Measurements from ENCODE around the gene HSPB1.

HSPB1 gene

GRCh38 chr7:76329479-76329878, 27.0 kb downstream of the HSPB1 start:
- peaks cover 54% of the 10 kb centered on the region for H3K4me1 ChIP-seq (ENCODE audit: low read depth, poor library complexity, severe bottlenecking)
- H3K4me2 ChIP-seq, result no peak overlapping the region
- H3K36me3 ChIP-seq (ENCODE audit: insufficient read depth), result peaks cover 32% of the 10 kb centered on the region
- H3K9ac ChIP-seq, result no peak overlapping the region
- no peak overlapping the region for H3K4me3 ChIP-seq (IDR thresholded peaks at IDR 0.05; ENCODE audit: insufficient read depth, low read depth, low read length)
- H3K79me2 ChIP-seq (ENCODE audit: insufficient read depth, low read depth), result peaks cover 85% of the 10 kb centered on the region
- no peak overlapping the region for H2AFZ ChIP-seq (ENCODE audit: low read depth)
- no peak for TF ChIP-seq CTCF (conservative IDR thresholded peaks at IDR 0.05; ENCODE audit: low read depth, low read length)
- H4K20me1 ChIP-seq (ENCODE audit: insufficient read depth), result peaks cover 69% of the 10 kb centered on the region
- no peaks in the 10 kb centered on the region for H3K27me3 ChIP-seq (ENCODE audit: insufficient read depth, low read depth)
- H3K27ac ChIP-seq, result no peak overlapping the region

DNA sequence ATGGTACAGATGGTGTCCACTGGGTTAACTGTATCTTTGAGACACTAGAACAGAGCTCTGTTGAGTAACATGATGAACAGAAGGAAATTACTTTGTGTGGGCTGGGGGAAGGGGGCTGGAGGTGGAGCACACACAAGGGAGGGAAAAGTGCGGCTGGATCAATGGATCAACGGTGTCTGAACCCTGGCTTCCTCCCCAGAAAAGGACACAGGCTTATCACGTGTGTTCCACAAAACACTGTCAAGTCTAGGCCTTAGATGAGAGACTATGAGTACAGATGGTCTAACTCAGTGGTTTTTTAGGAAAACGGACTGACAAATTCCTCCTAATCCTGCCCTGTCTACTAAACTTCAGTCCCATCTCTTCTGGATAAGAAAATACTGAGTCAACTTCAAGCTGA, 27.8 kb downstream of the HSPB1 start:
- TF ChIP-seq CTCF (conservative IDR thresholded peaks at IDR 0.05; ENCODE audit: low read depth, low read length), result no peak
- H4K20me1 ChIP-seq (ENCODE audit: insufficient read depth), result peaks cover 72% of the 10 kb centered on the region

GRCh38 chr7:76330673-76331072, 28.2 kb downstream of the HSPB1 start:
- H3K4me3 ChIP-seq (IDR thresholded peaks at IDR 0.05; ENCODE audit: insufficient read depth, low read depth, low read length), result no peak overlapping the region

More for the DNA sequence above, 27.8 kb downstream of the HSPB1 start:
- peaks cover 32% of the 10 kb centered on the region for H3K36me3 ChIP-seq (ENCODE audit: insufficient read depth)
- peaks cover 88% of the 10 kb centered on the region for H3K79me2 ChIP-seq (ENCODE audit: insufficient read depth, low read depth)
- H3K4me1 ChIP-seq (ENCODE audit: low read depth, poor library complexity, severe bottlenecking), result peaks cover 46% of the 10 kb centered on the region
- H3K4me2 ChIP-seq, result no peak overlapping the region
- H3K4me3 ChIP-seq (IDR thresholded peaks at IDR 0.05; ENCODE audit: insufficient read depth, low read depth, low read length), result no peak overlapping the region
- H2AFZ ChIP-seq (ENCODE audit: low read depth), result no peak overlapping the region
- no peak overlapping the region for H3K27ac ChIP-seq
- no peak overlapping the region for H3K9ac ChIP-seq
- no peaks in the 10 kb centered on the region for H3K27me3 ChIP-seq (ENCODE audit: insufficient read depth, low read depth)

DNA sequence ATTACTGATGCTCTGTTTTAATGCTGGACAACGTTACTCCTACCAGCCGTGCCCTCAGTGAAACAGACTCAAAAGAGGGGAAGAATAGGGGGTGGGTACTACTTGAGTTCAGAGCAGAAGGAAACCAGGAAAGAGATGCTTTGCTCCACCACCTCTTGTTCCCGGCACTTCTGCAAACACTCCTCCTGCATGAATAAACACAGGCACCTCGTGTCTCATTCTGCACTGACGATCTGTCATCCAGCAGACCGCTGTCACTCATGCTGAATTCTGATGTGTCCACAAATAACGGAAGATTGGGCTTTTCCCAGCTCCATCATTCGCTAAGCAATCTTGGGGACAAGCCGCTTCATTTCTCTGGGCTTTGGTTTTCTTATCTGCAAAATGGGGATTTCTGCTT, 29.6 kb downstream of the HSPB1 start:
- Histone ChIP-seq H3K27me3 (ENCODE audit: insufficient read depth, low read depth) (no peaks in the 10 kb centered on the region), H3K4me3 (IDR thresholded peaks at IDR 0.05; ENCODE audit: insufficient read depth, low read depth, low read length) (no peak overlapping the region), H2AFZ (ENCODE audit: low read depth) (no peak overlapping the region), H3K27ac (no peak overlapping the region), H4K20me1 (ENCODE audit: insufficient read depth) (peaks cover 78% of the 10 kb centered on the region), H3K4me2 (no peak overlapping the region), H3K36me3 (ENCODE audit: insufficient read depth) (peaks cover 24% of the 10 kb centered on the region), H3K4me1 (ENCODE audit: low read depth, poor library complexity, severe bottlenecking) (peaks cover 44% of the 10 kb centered on the region), H3K9ac (no peak overlapping the region), H3K79me2 (ENCODE audit: insufficient read depth, low read depth) (peaks cover 91% of the 10 kb centered on the region)
- TF ChIP-seq CTCF (conservative IDR thresholded peaks at IDR 0.05; ENCODE audit: low read depth, low read length), result no peak

More at GRCh38 chr7:76330673-76331072, 28.2 kb downstream of the HSPB1 start:
- no peak for TF ChIP-seq CTCF (conservative IDR thresholded peaks at IDR 0.05; ENCODE audit: low read depth, low read length)
- no peak overlapping the region for H3K27ac ChIP-seq
- no peak overlapping the region for H3K4me2 ChIP-seq
- peaks cover 32% of the 10 kb centered on the region for H3K36me3 ChIP-seq (ENCODE audit: insufficient read depth)
- no peak overlapping the region for H2AFZ ChIP-seq (ENCODE audit: low read depth)
- H4K20me1 ChIP-seq (ENCODE audit: insufficient read depth), result peaks cover 72% of the 10 kb centered on the region
- no peak overlapping the region for H3K9ac ChIP-seq
- peaks cover 88% of the 10 kb centered on the region for H3K79me2 ChIP-seq (ENCODE audit: insufficient read depth, low read depth)
- H3K4me1 ChIP-seq (ENCODE audit: low read depth, poor library complexity, severe bottlenecking), result peaks cover 44% of the 10 kb centered on the region
- H3K27me3 ChIP-seq (ENCODE audit: insufficient read depth, low read depth), result no peaks in the 10 kb centered on the region
